ENCODE results near the gene CGB1. TPM values are rescaled to one million over a fixed set of nuclear protein-coding genes. Genes with fewer than 3 reads are reported as not detected.
"Not testable (repeated sequence)": the region's sequence is repeated elsewhere in the genome, so short reads cannot be mapped to it uniquely, and the experiment has no call there.

The CGB1 gene
- total RNA-seq, 4 donors from 2014 or later = not detected

DNA sequence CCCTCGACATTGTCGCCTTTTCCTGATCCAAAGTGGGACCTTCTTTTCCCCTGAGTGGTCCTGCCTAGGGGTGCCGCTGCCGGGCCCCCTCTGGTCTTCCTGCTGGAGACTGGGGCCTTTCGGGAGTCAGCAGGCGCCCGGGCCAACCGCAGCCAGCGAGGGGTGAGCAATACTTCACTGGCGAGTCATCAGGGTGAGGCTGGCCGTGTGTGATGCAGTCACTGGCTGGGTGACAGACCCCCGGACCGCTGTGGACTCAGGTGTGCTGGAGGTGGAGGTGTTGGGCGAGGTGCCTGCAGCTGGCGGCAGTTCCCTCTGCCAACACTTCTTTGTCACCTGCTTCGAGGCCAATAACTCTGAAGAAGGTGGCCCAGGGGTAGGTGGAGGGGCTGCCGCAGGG lies 5.5 kb upstream of the CGB1 start:
- TF ChIP-seq POLR2A (IDR thresholded peaks at IDR 0.05) = no peak
- TF ChIP-seq POLR2AphosphoS5 (IDR thresholded peaks at IDR 0.05) = no peak
- TF ChIP-seq, protein P1, sequence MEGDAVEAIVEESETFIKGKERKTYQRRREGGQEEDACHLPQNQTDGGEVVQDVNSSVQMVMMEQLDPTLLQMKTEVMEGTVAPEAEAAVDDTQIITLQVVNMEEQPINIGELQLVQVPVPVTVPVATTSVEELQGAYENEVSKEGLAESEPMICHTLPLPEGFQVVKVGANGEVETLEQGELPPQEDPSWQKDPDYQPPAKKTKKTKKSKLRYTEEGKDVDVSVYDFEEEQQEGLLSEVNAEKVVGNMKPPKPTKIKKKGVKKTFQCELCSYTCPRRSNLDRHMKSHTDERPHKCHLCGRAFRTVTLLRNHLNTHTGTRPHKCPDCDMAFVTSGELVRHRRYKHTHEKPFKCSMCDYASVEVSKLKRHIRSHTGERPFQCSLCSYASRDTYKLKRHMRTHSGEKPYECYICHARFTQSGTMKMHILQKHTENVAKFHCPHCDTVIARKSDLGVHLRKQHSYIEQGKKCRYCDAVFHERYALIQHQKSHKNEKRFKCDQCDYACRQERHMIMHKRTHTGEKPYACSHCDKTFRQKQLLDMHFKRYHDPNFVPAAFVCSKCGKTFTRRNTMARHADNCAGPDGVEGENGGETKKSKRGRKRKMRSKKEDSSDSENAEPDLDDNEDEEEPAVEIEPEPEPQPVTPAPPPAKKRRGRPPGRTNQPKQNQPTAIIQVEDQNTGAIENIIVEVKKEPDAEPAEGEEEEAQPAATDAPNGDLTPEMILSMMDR (IDR thresholded peaks at IDR 0.05) = no peak
- no peak for TF ChIP-seq EP300 (IDR thresholded peaks at IDR 0.05)
- DNase-seq (ENCODE audit: low spot score in 2 of 2) = no peak
- 73% methylated on average over 12 of the region's 17 CpGs for WGBS
- Histone ChIP-seq H3K4me1 (no peaks in the 10 kb centered on the region), H3K4me3 (no peak overlapping the region), H3K9me3 (no peaks in the 10 kb centered on the region), H3K27ac (no peak overlapping the region), H3K27me3 (no peaks in the 10 kb centered on the region), H3K36me3 (no peaks in the 10 kb centered on the region)

DNA sequence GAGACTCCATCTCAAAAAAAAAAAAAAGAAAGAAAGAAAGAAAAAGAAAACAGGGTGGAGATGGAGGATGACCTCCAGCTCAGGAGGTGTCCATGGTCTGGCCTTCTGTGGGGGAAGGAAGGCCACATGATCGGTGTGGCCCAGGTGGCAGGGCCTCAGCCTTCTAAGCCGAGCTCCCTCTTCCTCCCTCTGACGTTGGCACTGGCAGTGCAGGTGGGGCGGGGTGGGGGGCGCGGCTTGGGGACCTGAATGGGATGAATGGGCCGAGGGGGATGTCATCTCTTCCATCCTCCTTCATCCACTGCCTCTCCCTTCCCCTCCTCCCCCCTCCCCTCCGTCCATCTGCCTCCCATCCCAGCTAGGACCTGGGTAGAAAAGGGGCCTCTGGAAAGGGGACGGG lies 3.0 kb upstream of the CGB1 start:
- H3K4me3 ChIP-seq; H3K27me3 ChIP-seq; DNase-seq (ENCODE audit: low spot score in 2 of 2); H3K4me1 ChIP-seq; H3K36me3 ChIP-seq; H3K9me3 ChIP-seq; H3K27ac ChIP-seq: not testable (repeated sequence)
- WGBS = 59% methylated on average over 9 of the region's 9 CpGs

DNA sequence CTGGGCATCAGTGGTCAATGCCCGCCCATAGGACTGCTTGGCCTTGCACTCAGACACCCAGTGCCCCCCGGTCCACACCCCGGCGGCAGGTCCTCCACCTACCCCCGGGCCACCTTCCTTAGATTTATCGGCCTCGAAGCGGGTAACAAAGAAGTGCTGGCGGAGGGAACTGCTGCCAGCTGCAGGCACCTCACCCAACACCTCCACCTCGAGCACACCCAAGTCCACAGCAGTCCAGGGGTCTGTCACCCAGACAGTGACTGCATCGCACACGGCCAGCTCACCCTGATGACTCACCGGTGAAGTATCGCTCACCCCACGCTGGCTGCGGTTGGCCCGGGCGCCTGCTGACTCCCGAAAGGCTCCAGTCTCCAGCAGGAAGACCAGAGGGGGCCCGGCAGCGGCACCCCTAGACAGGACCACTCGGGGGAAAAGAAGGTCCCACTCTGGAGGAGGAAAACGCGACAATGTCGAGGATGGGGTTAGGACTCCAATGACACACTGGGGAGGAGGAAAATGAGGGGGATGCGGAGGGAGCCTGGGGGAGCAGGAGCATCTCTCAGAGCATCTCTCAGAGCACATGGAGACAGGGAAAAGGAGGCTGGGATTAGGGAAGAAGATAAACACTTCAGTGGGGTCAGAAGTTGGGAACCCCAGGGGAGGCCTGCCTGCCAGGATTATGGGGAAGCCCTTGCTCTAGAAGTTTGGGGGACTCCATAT lies 2.0 kb upstream of the CGB1 start:
- not testable (repeated sequence) for H3K9me3 ChIP-seq; H3K4me1 ChIP-seq; DNase-seq (ENCODE audit: low spot score in 2 of 2); H3K27me3 ChIP-seq; H3K36me3 ChIP-seq; H3K27ac ChIP-seq; H3K4me3 ChIP-seq
- 86% methylated on average over 25 of the region's 26 CpGs for whole genome bisulfite sequencing

DNA sequence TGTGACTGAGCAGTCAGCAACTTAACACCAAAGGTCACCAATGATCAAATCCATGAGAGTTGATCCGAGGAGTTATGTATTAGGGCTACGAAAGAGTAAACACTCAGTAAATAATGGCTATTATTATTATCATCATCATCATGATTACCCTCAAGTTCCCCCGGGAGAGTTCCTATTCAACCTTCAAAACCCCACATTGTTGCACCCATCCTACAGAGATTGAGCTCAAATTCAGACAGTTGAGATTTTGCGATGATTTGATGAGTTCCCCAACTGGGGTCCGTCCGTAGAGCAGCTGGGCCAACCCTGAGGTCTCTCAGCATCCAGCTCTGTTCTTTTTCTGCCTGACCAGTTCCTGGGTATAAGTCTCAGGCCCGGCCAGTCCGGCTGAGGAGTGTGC lies 1.4 kb upstream of the CGB1 start:
- not testable (repeated sequence) for DNase-seq (ENCODE audit: low spot score in 2 of 2); H3K27me3 ChIP-seq; H3K36me3 ChIP-seq; H3K4me1 ChIP-seq; H3K27ac ChIP-seq; H3K4me3 ChIP-seq; H3K9me3 ChIP-seq
- 95% methylated on average over 6 of the region's 8 CpGs for WGBS

DNA sequence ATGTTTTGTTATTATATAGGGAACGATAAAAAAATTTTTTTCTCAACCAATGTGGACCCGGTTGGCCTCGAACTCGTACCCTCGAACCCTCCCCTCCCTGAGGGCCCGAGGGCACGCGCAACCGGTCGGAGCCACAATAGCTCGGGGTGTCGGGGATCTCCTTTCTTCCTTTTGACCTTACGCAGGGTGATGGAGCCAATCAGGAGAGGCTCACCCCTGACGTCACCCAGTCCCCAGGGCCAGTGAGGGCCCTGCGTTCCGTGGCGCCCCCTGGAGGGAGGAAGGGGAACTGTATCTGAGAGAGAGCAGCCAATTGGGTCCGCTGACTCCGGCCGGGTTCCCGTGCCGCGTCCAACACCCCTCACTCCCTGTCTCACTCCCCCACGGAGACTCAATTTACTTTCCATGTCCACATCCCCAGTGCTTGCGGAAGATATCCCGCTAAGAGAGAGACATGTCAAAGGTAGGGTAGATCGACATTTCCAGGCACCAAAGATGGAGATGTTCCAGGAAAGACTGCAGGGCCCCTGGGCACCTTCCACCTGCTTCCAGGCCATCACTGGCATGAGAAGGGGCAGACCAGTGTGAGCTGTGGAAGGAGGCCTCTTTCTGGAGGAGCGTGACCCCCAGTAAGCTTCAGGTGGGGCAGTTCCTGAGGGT lies 4.9 kb downstream of the CGB1 start, which contains the start of gene CGB2:
CGB2 (plus strand) TSS at position 249 of the 660 bp plus-strand sequence; CDS start at position 455, 206 bp downstream.
- WGBS = 13% methylated on average over 24 of the region's 28 CpGs
- H3K4me3 ChIP-seq; DNase-seq (ENCODE audit: low spot score in 2 of 2); H3K27me3 ChIP-seq; H3K36me3 ChIP-seq; H3K27ac ChIP-seq; H3K4me1 ChIP-seq; H3K9me3 ChIP-seq: not testable (repeated sequence)
- TF ChIP-seq, protein P1 (IDR thresholded peaks at IDR 0.05) = peak in 1 of 2 donors; percentile 39

DNA sequence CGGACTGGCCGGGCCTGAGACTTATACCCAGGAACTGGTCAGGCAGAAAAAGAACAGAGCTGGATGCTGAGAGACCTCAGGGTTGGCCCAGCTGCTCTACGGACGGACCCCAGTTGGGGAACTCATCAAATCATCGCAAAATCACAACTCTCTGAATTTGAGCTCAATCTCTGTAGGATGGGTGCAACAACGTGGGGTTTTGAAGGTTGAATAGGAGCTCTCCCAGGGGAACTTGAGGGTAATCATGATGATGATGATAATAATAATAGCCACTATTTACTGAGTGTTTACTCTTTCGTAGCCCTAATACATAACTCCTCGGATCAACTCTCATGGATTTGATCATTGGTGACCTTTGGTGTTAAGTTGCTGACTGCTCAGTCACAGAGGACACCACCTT lies 6.4 kb downstream of the CGB1 start:
- DNase-seq (ENCODE audit: low spot score in 2 of 2); H3K4me1 ChIP-seq; H3K9me3 ChIP-seq; H3K27me3 ChIP-seq; H3K36me3 ChIP-seq; H3K4me3 ChIP-seq; H3K27ac ChIP-seq: not testable (repeated sequence)
- 95% methylated on average over 3 of the region's 8 CpGs for WGBS

DNA sequence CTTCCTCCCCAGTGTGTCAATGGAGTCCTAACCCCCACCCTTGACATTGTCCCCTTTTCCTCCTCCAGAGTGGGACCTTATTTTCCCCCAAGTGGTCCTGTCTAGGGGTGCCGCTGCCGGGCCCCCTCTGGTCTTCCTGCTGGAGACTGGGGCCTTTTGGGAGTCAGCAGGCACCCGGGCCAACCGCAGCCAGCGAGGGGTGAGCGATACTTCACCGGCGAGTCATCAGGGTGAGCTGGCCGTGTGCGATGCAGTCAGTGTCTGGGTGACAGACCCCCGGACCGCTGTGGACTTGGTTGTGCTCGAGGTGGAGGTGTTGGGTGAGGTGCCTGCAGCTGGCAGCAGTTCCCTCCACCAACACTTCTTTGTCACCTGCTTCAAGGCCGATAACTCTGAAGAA lies 6.9 kb downstream of the CGB1 start:
- DNase-seq (ENCODE audit: low spot score in 2 of 2); H3K9me3 ChIP-seq; H3K36me3 ChIP-seq; H3K4me3 ChIP-seq; H3K27ac ChIP-seq; H3K4me1 ChIP-seq; H3K27me3 ChIP-seq: not testable (repeated sequence)
- WGBS = 85% methylated on average over 14 of the region's 14 CpGs

DNA sequence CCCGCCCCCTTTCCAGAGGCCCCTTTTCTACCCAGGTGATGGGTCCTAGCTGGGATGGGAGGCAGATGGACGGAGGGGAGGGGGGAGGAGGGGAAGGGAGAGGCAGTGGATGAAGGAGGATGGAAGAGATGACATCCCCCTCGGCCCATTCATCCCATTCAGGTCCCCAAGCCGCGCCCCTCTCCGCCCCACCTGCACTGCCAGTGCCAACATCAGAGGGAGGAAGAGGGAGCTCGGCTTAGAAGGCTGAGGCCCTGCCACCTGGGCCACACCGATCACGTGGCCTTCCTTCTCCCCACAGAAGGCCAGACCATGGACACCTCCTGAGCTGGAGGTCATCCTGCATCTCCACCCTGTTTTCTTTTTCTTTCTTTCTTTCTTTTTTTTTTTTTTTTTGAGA lies 8.0 kb downstream of the CGB1 start:
- not testable (repeated sequence) for H3K4me1 ChIP-seq; H3K27me3 ChIP-seq; H3K27ac ChIP-seq; H3K4me3 ChIP-seq; H3K36me3 ChIP-seq; DNase-seq (ENCODE audit: low spot score in 2 of 2); H3K9me3 ChIP-seq
- 89% methylated on average over 9 of the region's 9 CpGs for WGBS

DNA sequence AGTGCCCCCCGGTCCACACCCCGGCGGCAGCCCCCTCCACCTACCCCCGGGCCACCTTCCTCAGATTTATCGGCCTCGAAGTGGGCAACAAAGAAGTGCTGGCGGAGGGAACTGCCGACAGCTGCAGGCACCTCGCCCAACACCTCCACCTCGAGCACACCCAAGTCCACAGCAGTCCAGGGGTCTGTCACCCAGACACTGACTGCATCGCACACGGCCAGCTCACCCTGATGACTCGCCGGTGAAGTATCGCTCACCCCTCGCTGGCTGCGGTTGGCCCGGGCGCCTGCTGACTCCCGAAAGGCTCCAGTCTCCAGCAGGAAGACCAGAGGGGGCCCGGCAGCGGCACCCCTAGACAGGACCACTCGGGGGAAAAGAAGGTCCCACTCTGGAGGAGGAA lies 11.1 kb downstream of the CGB1 start:
- WGBS = 88% methylated on average over 4 of the region's 23 CpGs
- not testable (repeated sequence) for H3K4me1 ChIP-seq; H3K4me3 ChIP-seq; H3K27me3 ChIP-seq; DNase-seq (ENCODE audit: low spot score in 2 of 2); H3K36me3 ChIP-seq; H3K27ac ChIP-seq; H3K9me3 ChIP-seq

DNA sequence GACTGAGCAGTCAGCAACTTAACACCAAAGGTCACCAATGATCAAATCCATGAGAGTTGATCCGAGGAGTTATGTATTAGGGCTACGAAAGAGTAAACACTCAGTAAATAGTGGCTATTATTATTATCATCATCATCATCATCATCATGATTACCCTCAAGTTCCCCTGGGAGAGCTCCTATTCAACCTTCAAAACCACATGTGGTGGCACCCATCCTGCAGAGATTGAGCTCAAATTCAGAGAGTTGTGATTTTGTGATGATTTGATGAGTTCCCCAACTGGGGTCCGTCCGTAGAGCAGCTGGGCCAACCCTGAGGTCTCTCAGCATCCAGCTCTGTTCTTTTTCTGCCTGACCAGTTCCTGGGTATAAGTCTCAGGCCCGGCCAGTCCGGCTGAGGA lies 11.6 kb downstream of the CGB1 start:
- not testable (repeated sequence) for H3K27ac ChIP-seq; H3K4me3 ChIP-seq; H3K4me1 ChIP-seq; H3K27me3 ChIP-seq; H3K36me3 ChIP-seq; H3K9me3 ChIP-seq; DNase-seq (ENCODE audit: low spot score in 2 of 2)
- 92% methylated on average over 4 of the region's 6 CpGs for WGBS

DNA sequence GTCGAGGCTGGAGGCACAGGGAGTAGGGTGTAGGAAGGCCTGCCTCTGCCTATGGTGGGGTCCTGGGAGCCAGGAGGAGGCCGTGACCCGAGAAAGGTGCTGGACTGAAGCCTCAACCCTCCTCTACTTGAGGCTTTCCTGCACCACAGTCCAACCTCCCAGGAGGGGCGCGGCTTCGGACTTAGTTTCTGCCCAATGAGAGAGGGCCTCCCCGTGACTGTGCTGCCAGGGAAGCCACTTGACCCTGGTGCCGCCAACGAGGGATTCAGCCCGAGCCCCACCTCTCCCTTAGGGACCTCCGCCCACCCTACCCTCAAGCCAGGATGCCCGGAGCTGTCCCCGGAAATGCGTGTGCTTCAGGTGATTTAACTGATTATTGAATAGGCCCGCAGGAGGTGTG lies 12.5 kb downstream of the CGB1 start, which contains the start of gene CGB3:
CGB3 (minus strand) TSS at position 101 of the 400 bp plus-strand sequence. CDS start 362 bp downstream, outside the sequence.
- not testable (repeated sequence) for DNase-seq (ENCODE audit: low spot score in 2 of 2); H3K27ac ChIP-seq; H3K4me3 ChIP-seq; H3K36me3 ChIP-seq; H3K4me1 ChIP-seq; H3K9me3 ChIP-seq; H3K27me3 ChIP-seq
- WGBS = 50% methylated on average over 3 of the region's 15 CpGs

Measured in suprapubic skin (tissue), 4 donors.